Esophagus muscularis mucosa (tissue), 4 donors: ENCODE results near the gene DBNDD2. TPM values are rescaled to one million over a fixed set of nuclear protein-coding genes. Genes with fewer than 3 reads are reported as not detected.

Experiments
- DNase-seq: peaks from one replicate; pipeline ENCODE4 v3.0.0-alpha.2; 2017; ENCODE audit errors: extremely low spot score
- H3K27ac ChIP-seq, 4 donors: fragments of 200-600 bp; sonication (generic); replicated peaks in 1 of 4; 1 replicate in 3 of 4; 2 replicates in 1 of 4; pipeline ENCODE4 v1.5.1; 2016 to 2019; ENCODE audit warnings: mild to moderate bottlenecking in 1 of 4
- H3K27me3 ChIP-seq, 4 donors: fragments of 200-600 bp; sonication (generic); one replicate each; pipeline versions ENCODE4 v1.5.1 to v1.6.0; 2016 to 2019
- H3K36me3 ChIP-seq, 4 donors: fragments of 200-600 bp; sonication (generic); one replicate each; pipeline ENCODE4 v1.5.1; 2016 to 2019
- H3K4me1 ChIP-seq, 4 donors: fragments of 200-600 bp; sonication (generic); one replicate each; pipeline ENCODE4 v1.5.1; 2016 to 2019
- H3K4me3 ChIP-seq, 4 donors: fragments of 200-600 bp; sonication (generic); 1 replicate in 2 of 4; 2 replicates in 2 of 4; pipeline ENCODE4 v1.5.1; 2016 to 2019; ENCODE audit warnings: mild to moderate bottlenecking in 4 of 4, moderate library complexity in 1 of 4
- H3K9me3 ChIP-seq, 4 donors: fragments of 200-600 bp; sonication (generic); 1 replicate in 3 of 4; 2 replicates in 1 of 4; pipeline ENCODE4 v1.5.1; 2016 to 2019
- EP300 ChIP-seq: sonication (generic); formaldehyde crosslinking; IDR thresholded peaks from one replicate; pipeline ENCODE4 v1.6.1; 2017; ENCODE audit warnings: antibody characterized with exemption
- POLR2A ChIP-seq: fragments of 450-650 bp; IDR thresholded peaks from one replicate; pipeline ENCODE4 v1.6.1; 2017; ENCODE audit warnings: antibody characterized with exemption, moderate library complexity, mild to moderate bottlenecking, low read depth
- POLR2AphosphoS5 ChIP-seq, 2 donors: sonication (generic); formaldehyde crosslinking; IDR thresholded peaks; one replicate each; pipeline ENCODE4 v1.6.1; 2017; ENCODE audit warnings: antibody characterized with exemption in 2 of 2
- WGBS: methylation state at CpG from one replicate; pipeline ENCODE4 v1.1.5; 2018; 5-methylcytosine and 5-hydroxymethylcytosine counted together
- intact Hi-C: fragments of 100-400 bp; cut with DNase I; formaldehyde crosslinking; loops from one replicate; pipeline ENCODE4 v1.15.1; 2023
- total RNA-seq, 4 donors: library from RNA; depleted of rRNA; stranded (reverse); fragments of >200 nt; gene quantifications; one replicate each; pipeline versions ENCODE4 v1.1.0 to v1.2.1, GENCODE V29; 2016
- TF ChIP-seq, protein P1 (sequence below), 3 experiments: fragments of 200-600 bp in 2 of 3; fragments of 450-650 bp in 1 of 3; sonication (generic) in 2 of 3; IDR thresholded peaks; one replicate each; pipeline ENCODE4 v1.5.1; 2017 to 2019; ENCODE audit warnings: antibody characterized with exemption in 3 of 3, mild to moderate bottlenecking in 2 of 3, moderate library complexity in 1 of 3

The DBNDD2 gene
- total RNA-seq, 4 donors from 2014 or later, result 63.0 to 130 (median 109) TPM

DNA sequence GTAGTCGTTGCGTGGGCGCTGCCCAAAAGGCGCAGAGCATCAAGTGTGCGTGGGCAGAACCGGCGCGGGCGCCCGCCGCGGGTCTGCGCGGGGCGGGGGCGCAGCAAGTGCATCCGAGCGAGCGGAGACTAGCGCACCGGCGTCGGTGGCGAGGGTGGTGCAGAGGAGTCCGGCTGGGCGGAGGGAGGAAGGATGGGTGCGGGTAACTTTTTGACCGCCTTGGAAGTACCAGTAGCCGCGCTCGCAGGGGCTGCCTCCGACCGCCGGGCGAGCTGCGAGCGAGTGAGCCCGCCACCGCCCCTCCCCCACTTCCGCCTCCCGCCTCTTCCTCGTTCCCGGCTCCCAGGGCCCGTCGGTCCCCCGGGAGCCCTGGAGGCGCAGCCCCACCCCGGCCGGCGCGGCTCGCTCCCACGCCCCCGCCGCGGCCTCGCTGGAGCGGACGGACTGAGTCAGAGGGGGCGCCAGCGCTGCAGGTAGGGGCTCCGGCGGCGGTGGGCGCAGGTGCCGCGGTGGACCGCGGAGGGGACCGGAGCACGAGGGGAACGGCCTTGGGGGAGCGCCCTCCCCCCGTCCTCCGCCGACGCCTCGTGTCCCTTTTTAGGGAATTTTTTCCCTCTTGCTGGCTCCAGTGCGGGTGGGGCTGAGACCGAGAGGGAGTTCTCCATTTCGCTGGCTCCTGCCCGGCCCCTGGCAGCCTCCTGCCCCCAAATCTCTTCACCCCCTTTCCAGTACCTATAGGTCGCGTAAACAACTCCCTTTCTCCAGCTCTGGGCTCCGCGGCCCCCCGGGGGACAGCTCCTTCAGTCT is 1.6 kb upstream of the DBNDD2 start:
- peak overlapping the region; percentile 96 to 99 (median 98) for H3K27ac ChIP-seq
- H3K4me1 ChIP-seq, result peaks cover 15 to 52% (median 42%) of the 10 kb centered on the region in 4 donors
- DNase-seq, result no peak
- intact Hi-C loops, result loop anchor here (5.0 kb wide), 1 partner anchor 34 kb away; no protein-coding TSS in a partner anchor
- TF ChIP-seq POLR2A, result no peak
- TF ChIP-seq EP300, result no peak
- peak; percentile 45 to 56 for TF ChIP-seq POLR2AphosphoS5 (IDR thresholded peaks at IDR 0.05)
- TF ChIP-seq, protein P1, sequence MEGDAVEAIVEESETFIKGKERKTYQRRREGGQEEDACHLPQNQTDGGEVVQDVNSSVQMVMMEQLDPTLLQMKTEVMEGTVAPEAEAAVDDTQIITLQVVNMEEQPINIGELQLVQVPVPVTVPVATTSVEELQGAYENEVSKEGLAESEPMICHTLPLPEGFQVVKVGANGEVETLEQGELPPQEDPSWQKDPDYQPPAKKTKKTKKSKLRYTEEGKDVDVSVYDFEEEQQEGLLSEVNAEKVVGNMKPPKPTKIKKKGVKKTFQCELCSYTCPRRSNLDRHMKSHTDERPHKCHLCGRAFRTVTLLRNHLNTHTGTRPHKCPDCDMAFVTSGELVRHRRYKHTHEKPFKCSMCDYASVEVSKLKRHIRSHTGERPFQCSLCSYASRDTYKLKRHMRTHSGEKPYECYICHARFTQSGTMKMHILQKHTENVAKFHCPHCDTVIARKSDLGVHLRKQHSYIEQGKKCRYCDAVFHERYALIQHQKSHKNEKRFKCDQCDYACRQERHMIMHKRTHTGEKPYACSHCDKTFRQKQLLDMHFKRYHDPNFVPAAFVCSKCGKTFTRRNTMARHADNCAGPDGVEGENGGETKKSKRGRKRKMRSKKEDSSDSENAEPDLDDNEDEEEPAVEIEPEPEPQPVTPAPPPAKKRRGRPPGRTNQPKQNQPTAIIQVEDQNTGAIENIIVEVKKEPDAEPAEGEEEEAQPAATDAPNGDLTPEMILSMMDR (IDR thresholded peaks at IDR 0.05), result peak in 1 of 3 experiments; percentile 3
- peak overlapping the region; percentile 80 to 95 (median 90) for H3K4me3 ChIP-seq
- H3K27me3 ChIP-seq, result no peaks in the 10 kb centered on the region
- peaks cover 23 to 30% (median 26%) of the 10 kb centered on the region in 4 donors for H3K36me3 ChIP-seq
- no CpG with 5 or more reads among the region's 87 CpGs for WGBS
- H3K9me3 ChIP-seq, result no peaks in the 10 kb centered on the region

DNA sequence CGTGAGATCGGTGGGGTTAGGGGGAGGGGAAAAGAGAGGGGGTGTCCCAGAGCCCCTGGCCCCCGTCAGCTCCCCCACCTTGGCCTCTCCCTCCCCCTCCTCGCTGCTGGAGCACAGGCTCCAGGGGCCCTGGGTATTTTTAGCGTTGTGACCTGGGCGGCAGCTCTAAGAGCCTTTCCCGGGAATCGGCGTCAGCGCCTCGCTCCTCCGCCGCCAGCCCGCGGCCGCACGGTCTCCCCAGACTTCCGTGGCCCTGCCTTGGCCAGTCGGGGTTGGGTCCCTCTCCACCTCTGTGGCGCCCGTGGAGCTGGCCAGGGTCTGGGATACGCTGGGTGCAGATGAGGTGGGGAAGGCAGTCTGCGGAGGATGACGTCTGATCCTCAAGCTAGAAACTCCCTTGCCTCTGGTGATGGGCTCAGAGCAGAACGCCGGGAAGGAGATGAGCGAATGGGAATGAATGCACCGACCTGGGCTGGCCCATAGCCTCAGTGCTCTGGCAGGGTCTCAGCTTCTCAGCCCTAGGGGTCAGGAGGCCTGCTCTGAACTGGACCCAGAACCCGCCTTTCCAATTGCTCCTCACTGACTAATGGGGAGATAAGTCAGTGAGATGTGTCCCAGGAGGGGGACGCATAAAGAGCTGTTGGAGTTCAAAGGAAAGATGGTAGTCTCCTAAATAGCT is 883 bp upstream of the DBNDD2 start:
- TF ChIP-seq POLR2AphosphoS5 (IDR thresholded peaks at IDR 0.05) (peak; percentile 73 to 94), POLR2A (peak; percentile 47)
- TF ChIP-seq, protein P1 (IDR thresholded peaks at IDR 0.05), result no peak
- Histone ChIP-seq H3K4me1 (peaks cover 15 to 53% (median 42%) of the 10 kb centered on the region in 4 donors), H3K4me3 (peak overlapping the region; percentile 80 to 95 (median 90)), H3K9me3 (no peaks in the 10 kb centered on the region), H3K36me3 (peaks cover 24 to 37% (median 34%) of the 10 kb centered on the region in 4 donors), H3K27me3 (no peaks in the 10 kb centered on the region), H3K27ac (peak overlapping the region; percentile 96 to 99 (median 98))
- intact Hi-C loops, result loop anchor here (5.0 kb wide), 1 partner anchor 35 kb away; no protein-coding TSS in a partner anchor
- 4% methylated on average over 29 of the region's 30 CpGs for WGBS
- DNase-seq, result no peak

DNA sequence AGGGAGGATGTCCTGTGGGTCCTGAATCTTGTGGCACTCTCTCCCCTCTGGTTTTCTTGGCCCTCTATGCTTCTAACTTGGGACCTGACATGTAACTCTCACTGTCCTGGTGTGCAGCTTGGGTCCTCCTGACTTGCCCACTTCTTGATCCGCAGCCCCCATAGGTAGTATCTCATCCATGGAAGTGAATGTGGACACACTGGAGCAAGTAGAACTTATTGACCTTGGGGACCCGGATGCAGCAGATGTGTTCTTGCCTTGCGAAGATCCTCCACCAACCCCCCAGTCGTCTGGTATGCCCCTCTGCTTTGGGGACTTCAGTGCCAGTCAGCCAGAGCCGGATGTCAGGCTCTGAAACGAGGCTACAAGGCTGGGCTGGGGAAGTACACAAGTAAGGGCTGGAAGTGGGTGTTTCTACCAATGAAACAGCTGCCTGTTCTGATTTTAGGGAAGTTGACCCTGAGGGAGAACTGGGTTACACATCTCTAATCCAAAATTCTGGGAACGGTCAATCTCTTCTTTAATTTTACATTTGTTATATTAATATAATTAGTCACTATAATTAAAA is 641 bp downstream of the DBNDD2 start:
- Histone ChIP-seq H3K4me3 (peak overlapping the region; percentile 80 to 95 (median 90)), H3K27ac (peak overlapping the region; percentile 96 to 99 (median 98)), H3K4me1 (peaks cover 15 to 53% (median 42%) of the 10 kb centered on the region in 4 donors), H3K9me3 (no peaks in the 10 kb centered on the region), H3K27me3 (no peaks in the 10 kb centered on the region), H3K36me3 (peaks cover 24 to 42% (median 36%) of the 10 kb centered on the region in 4 donors)
- intact Hi-C loops, result loop anchor here (5.0 kb wide), 1 partner anchor 36 kb away; no protein-coding TSS in a partner anchor
- no peak for DNase-seq
- TF ChIP-seq POLR2A (no peak), POLR2AphosphoS5 (IDR thresholded peaks at IDR 0.05) (no peak), EP300 (no peak)
- TF ChIP-seq, protein P1 (IDR thresholded peaks at IDR 0.05), result no peak
- WGBS, result 77% methylated on average over 4 of the region's 7 CpGs

DNA sequence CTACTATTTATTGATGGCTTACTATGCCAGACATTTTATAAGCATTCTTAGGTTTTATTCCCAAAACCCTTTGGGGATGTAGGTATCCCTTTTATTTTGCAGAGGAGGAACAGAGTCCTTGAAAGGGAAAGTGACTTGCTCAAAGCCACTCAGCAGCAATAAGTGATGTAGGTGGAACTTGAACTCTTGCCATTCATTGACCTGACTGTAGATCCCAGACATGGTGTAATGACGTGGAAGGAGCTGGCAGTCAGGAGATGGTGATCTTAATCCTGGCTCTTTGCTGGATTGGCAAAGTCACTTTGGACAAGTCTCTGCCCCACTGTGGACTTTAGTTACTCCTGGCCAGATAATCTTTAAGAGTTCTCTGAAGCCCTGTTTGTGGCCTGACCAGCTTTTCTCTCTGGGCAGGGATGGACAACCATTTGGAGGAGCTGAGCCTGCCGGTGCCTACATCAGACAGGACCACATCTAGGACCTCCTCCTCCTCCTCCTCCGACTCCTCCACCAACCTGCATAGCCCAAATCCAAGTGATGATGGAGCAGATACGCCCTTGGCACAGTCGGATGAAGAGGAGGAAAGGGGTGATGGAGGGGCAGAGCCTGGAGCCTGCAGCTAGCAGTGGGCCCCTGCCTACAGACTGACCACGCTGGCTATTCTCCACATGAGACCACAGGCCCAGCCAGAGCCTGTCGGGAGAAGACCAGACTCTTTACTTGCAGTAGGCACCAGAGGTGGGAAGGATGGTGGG is 1.6 kb downstream of the DBNDD2 start:
- H3K4me1 ChIP-seq, result peaks cover 15 to 53% (median 39%) of the 10 kb centered on the region in 4 donors
- TF ChIP-seq POLR2A (no peak), POLR2AphosphoS5 (IDR thresholded peaks at IDR 0.05) (no peak), EP300 (no peak)
- TF ChIP-seq, protein P1 (IDR thresholded peaks at IDR 0.05), result no peak
- no peaks in the 10 kb centered on the region for H3K27me3 ChIP-seq
- 83% methylated on average over 7 of the region's 7 CpGs for WGBS
- no peak overlapping the region for H3K4me3 ChIP-seq
- intact Hi-C loops, result loop anchor here (5.0 kb wide), 1 partner anchor 37 kb away; no protein-coding TSS in a partner anchor
- peaks cover 24 to 42% (median 36%) of the 10 kb centered on the region in 4 donors for H3K36me3 ChIP-seq
- peak overlapping the region; percentile 22 to 99 (median 98) for H3K27ac ChIP-seq
- no peaks in the 10 kb centered on the region for H3K9me3 ChIP-seq
- no peak for DNase-seq
